Left lung (tissue), 10 donors: ENCODE measurements around the gene TGM1. TPM values are rescaled to one million over a fixed set of nuclear protein-coding genes. Genes with fewer than 3 reads are reported as not detected.
A peak's percentile ranks its signal among the peaks of the same experiment; 100 is the strongest.

Experiments
- ATAC-seq: fragments of 200-7000 bp; cut with Tn5 transposase; one replicate; pipeline ENCODE4 v1.9.1; 2020; ENCODE audit warnings: moderate library complexity
- DNase-seq, 4 donors: peaks; one replicate each; pipeline ENCODE4 v3.0.0-alpha.2; 2013 to 2020
- H3K27ac ChIP-seq, 2 donors: fragments of 200-600 bp; sonication (generic) in 1 of 2; one replicate each; pipeline versions ENCODE4 v1.5.0 to v1.8.0; 2020 to 2021
- H3K27me3 ChIP-seq, 2 donors: fragments of 200-600 bp; sonication (generic) in 1 of 2; one replicate each; pipeline versions ENCODE4 v1.5.0 to v1.8.0; 2020 to 2021
- H3K36me3 ChIP-seq, 2 donors: fragments of 200-600 bp; sonication (generic) in 1 of 2; one replicate each; pipeline versions ENCODE4 v1.5.0 to v1.8.0; 2020 to 2021
- H3K4me1 ChIP-seq, 2 donors: fragments of 200-600 bp; one replicate each; pipeline ENCODE4 v1.8.0; 2021
- H3K4me3 ChIP-seq, 2 donors: fragments of 200-600 bp; sonication (generic) in 1 of 2; one replicate each; pipeline versions ENCODE4 v1.5.0 to v1.8.0; 2020 to 2021; ENCODE audit warnings: mild to moderate bottlenecking in 1 of 2
- H3K9me3 ChIP-seq, 2 donors: fragments of 200-600 bp; sonication (generic) in 1 of 2; one replicate each; pipeline versions ENCODE4 v1.5.0 to v1.8.0; 2020 to 2021
- CTCF ChIP-seq, 2 donors: fragments of 200-600 bp; sonication (generic) in 1 of 2; IDR thresholded peaks; one replicate each; pipeline versions ENCODE4 v1.5.0 to v1.8.0; 2021; ENCODE audit warnings: antibody characterized with exemption in 2 of 2
- intact Hi-C, 2 donors: fragments of 100-400 bp; cut with DNase I; formaldehyde crosslinking; loops; one replicate each; pipeline versions ENCODE4 v1.11.2 to v1.14.2; 2022
- polyA plus RNA-seq, 6 donors: library from polyadenylated mRNA; unstranded; fragments of 120-200 nt; gene quantifications; one replicate each; pipeline ENCODE4 v1.2.1, GENCODE V29; 2013; ENCODE audit not compliant: insufficient read length in 6 of 6
- total RNA-seq, 2 donors: library from RNA; stranded (reverse); fragmentation: NEBNext Ultra II Directional; extraction: Animal tissue kit (Norgen Biotek cat#: 25700); gene quantifications; one replicate each; pipeline ENCODE4 v1.2.1, GENCODE V29; 2021
- donor health status: DM: no; HTN: yes; CAD: no.
- donor health status: DM: no; HTN: no; CAD: no.

Gene TGM1
- total and polyA plus RNA-seq, 8 donors: 2.6 to 9.6 (median 3.6) TPM

DNA sequence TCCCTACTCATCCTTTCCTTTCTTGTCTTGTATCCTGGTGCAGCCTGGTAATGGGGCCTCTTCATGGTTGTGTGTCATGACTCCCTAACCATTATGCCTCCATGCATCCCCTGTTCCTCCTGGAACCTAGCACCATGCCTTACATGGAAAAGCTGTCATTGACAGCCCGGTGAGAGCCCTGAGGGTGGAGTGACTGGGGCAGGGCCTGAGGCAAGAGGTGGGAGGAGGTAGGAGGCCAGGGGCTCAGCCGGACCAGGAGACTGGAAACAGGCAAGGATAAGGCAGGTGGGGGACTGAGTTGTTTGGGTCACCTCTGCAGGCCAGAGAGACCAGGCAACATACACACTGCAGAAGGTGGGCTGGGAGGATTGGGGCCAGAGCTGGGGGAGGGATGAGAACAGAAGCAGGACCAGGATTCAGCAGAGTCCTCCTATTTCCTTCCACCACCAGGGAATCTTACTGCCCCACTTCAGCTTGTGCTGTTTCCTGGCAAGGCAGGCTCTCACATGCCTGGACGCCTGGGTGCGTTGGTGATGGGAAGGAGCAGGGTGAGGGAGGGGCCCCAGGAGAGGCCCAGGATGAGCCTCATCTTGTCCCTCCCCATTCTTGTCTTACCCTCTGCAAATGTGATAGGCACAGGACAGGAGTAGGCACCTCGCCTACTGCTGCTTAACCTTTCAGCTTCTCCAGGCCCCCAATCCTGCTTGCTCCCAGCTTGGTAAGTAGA is 46.7 kb upstream of the TGM1 start, which contains the start of gene LTB4R2:
TSS of gene LTB4R2 (plus strand) at position 603 of the 727 bp plus-strand sequence. CDS start 525 bp downstream, outside the sequence.
- intact Hi-C loops: no loop called here
- peak within 1 kb of the TSS; percentile 86 to 95 for H3K27ac ChIP-seq
- peaks cover 28 to 73% of the 10 kb centered on the region in 2 donors for H3K4me1 ChIP-seq
- no peak for ATAC-seq
- H3K4me3 ChIP-seq: peak within 1 kb of the TSS; percentile 59 to 64
- no peak for TF ChIP-seq CTCF (IDR thresholded peaks at IDR 0.05)
- H3K27me3 ChIP-seq: no peaks in the 10 kb centered on the region
- peaks cover 0 to 32% of the 10 kb centered on the region in 2 donors for H3K36me3 ChIP-seq
- no peak for DNase-seq
- H3K9me3 ChIP-seq: no peaks in the 10 kb centered on the region

DNA sequence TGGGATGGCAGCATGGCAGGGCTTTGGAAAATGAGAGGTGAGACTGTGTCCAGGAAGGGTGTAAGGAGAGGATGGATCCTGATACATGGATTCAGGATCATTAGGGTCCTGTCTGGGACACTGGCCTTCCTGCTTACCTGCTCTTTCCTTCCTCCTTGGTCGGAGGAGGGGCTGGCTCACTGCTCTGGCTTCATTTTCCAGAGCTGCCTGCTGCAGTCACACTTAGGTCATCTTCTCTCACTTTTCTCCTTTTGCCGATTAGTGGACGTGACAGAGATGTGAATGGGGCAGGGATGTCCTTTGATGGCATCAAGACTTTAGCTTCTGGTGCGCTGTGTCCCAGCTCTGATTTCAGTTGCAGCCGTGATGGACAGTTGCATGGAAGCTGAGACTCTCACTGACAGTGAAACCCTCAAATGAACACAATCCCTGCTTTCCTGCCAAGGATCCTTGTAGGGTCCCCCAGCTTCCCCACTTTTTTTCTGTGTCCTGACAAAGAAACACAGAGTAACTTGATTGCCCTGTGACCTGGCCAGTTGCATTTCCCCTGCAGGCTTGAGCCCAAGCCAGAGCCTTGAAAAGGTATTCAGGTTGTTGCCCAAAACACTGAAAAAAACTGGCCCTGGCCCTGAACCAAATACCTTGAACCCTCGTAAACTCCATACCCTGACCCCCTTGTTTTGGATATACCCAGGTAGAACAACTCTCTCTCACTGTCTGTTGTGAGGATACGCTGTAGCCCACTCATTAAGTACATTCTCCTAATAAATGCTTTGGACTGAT is 45.6 kb upstream of the TGM1 start:
- H3K27ac ChIP-seq: peak overlapping the region in 1 of 2 donors; percentile 6
- no peaks in the 10 kb centered on the region for H3K27me3 ChIP-seq
- H3K4me3 ChIP-seq: no peak overlapping the region
- peaks cover 3 to 44% of the 10 kb centered on the region in 2 donors for H3K36me3 ChIP-seq
- DNase-seq: no peak
- H3K9me3 ChIP-seq: no peaks in the 10 kb centered on the region
- ATAC-seq: no peak
- peaks cover 19 to 61% of the 10 kb centered on the region in 2 donors for H3K4me1 ChIP-seq
- TF ChIP-seq CTCF (IDR thresholded peaks at IDR 0.05): peak in 1 of 2 donors; percentile 30
- intact Hi-C loops: no loop called here

DNA sequence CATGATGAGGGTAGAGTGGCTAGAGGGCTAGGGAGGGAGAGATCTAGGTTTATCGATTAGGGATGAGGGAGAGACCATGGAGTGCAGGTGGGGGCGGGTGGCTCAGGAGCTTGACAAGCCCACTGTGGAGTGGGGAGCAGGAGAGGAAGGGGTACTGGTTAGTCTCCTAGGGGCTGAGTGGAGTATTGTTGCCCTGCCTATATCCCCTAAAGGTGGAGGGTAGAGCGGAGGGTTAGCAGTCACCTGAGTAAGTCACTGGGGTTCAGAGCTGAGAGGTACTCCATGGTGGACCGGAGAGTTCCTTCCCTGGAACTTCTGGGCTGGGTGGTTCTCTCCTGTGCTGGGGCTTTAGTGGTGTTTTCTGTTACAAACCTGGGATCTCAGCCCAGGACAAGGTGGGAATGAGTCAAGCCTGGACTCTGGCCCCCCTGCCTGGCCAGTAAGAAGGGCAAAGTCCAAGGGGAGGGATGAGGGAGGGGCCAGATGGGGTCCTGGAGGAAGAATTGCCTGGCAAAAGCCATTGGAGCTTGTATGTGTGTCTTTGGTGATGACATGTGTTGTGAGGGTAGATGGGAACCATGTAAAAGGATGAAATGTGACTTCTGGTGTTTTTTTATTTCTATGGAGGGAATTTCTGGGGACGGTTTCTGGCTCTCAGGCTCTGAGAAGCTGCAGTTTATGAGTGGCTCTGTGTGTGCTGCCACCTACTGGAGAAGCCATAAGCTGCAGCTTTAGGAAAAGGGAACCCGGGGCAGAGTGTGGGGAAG is 44.8 kb upstream of the TGM1 start, which contains the start of gene CIDEB:
TSS of gene CIDEB (minus strand) at position 403 of the 767 bp plus-strand sequence. CDS start at position 284, 119 bp downstream.
- Histone ChIP-seq H3K36me3 (peaks cover 3 to 52% of the 10 kb centered on the region in 2 donors), H3K4me1 (peaks cover 19 to 53% of the 10 kb centered on the region in 2 donors), H3K9me3 (no peaks in the 10 kb centered on the region), H3K27me3 (no peaks in the 10 kb centered on the region), H3K27ac (peak within 1 kb of the TSS in 1 of 2 donors; percentile 6), H3K4me3 (no peak within 1 kb of the TSS)
- intact Hi-C loops: no loop called here
- ATAC-seq: peak; percentile 40
- TF ChIP-seq CTCF (IDR thresholded peaks at IDR 0.05): peak; percentile 93 to 97
- DNase-seq: peak in 2 of 4 donors; percentile 51 to 67

- no peak overlapping the region for H3K27ac ChIP-seq
- no peak for TF ChIP-seq CTCF (IDR thresholded peaks at IDR 0.05)
- peaks cover 17 to 48% of the 10 kb centered on the region in 2 donors for H3K4me1 ChIP-seq
- H3K27me3 ChIP-seq: no peaks in the 10 kb centered on the region
- DNase-seq (no peak), ATAC-seq (no peak)
- intact Hi-C loops: no loop called here
- H3K36me3 ChIP-seq: peaks cover 3 to 58% of the 10 kb centered on the region in 2 donors
- H3K4me3 ChIP-seq: no peak overlapping the region
- no peaks in the 10 kb centered on the region for H3K9me3 ChIP-seq
Observed at GRCh38 chr14:24307156-24307574, 44.2 kb upstream of the TGM1 start.
